SK-N-SH (cell line): Measurements from ENCODE around the gene SENP1. TPM values are rescaled to one million over a fixed set of nuclear protein-coding genes. Genes with fewer than 3 reads are reported as not detected.

Source experiments
- polyA plus RNA-seq, 3 experiments: library from polyadenylated mRNA; depleted of rRNA; stranded (reverse); fragments of >200 nt; gene quantifications; 2 replicates each; pipeline ENCODE4 v1.2.3, GENCODE V29; 2012
- small RNA-seq, 7 experiments: library from RNA; depleted of rRNA; stranded (forward); fragments of <200 nt; gene quantifications; one replicate each; pipeline ENCODE3, GENCODE V24; 2012

SENP1 gene
- polyA plus RNA-seq, 1 of the 3 experiments (the other 2 are of a cell fraction): 5.6 TPM

Small RNA genes within 50 kb of the gene (small RNA-seq; reads per million reads assigned to genes)
- 0 to 7.3 (median 2.2) reads per million in 7 experiments for gene MIR6505
- 0 to 3.4 (median 0) reads per million in 7 experiments for gene RNU6-1203P

Other genes with a start within 250 kb of the SENP1 start
- gene VDR, start 201.1 kb downstream of the SENP1 start, polyA plus RNA-seq (2012; rRNA removed): 0.29 and 0.33 TPM in 2 replicates
- 133 and 173 TPM in 2 replicates for gene TMEM106C, start 142.5 kb downstream of the SENP1 start, polyA plus RNA-seq (2012; rRNA removed)
- gene COL2A1, start 101.6 kb downstream of the SENP1 start, polyA plus RNA-seq (2012; rRNA removed): 0.02 TPM in 1 of 2 replicates, not detected in the other
- 85.0 and 111 TPM in 2 replicates for gene PFKM, start 13.3 kb upstream of the SENP1 start, polyA plus RNA-seq (2012; rRNA removed)
- gene ASB8, start 51.4 kb upstream of the SENP1 start, polyA plus RNA-seq (2012; rRNA removed): 13.8 and 16.9 TPM in 2 replicates
- gene CCDC184, start 77.6 kb upstream of the SENP1 start, polyA plus RNA-seq (2012; rRNA removed): 4.2 and 5.8 TPM in 2 replicates
- not detected in 2 replicates for gene OR10AD1, start 97.2 kb upstream of the SENP1 start, polyA plus RNA-seq (2012; rRNA removed)
- gene ZNF641, start 244.8 kb upstream of the SENP1 start, polyA plus RNA-seq (2012; rRNA removed): 1.9 and 2.8 TPM in 2 replicates